Mesothelial cell of epicardium (in vitro differentiated cells): ENCODE results near the gene SLTM. TPM values are rescaled to one million over a fixed set of nuclear protein-coding genes. Genes with fewer than 3 reads are reported as not detected.

ENCODE experiments used
- DNase-seq, 2 experiments: peaks; one replicate each; pipeline ENCODE4 v3.0.0; 2021; ENCODE audit warnings: low spot score in 2 of 2; ENCODE audit not compliant: unreplicated experiment in 2 of 2
- H3K27ac Mint-ChIP-seq: 2 replicates; pipeline ENCODE4 v1.8.0; 2021; ENCODE audit warnings: mixed read lengths
- H3K27me3 Mint-ChIP-seq: 2 replicates; pipeline ENCODE4 v1.8.0; 2021; ENCODE audit warnings: low read depth, mixed read lengths
- H3K36me3 Mint-ChIP-seq: 2 replicates; pipeline ENCODE4 v1.8.0; 2021; ENCODE audit warnings: mixed read lengths
- H3K4me1 Mint-ChIP-seq: 2 replicates; pipeline ENCODE4 v1.8.0; 2021; ENCODE audit warnings: mixed read lengths
- H3K4me3 Mint-ChIP-seq: 2 replicates; pipeline ENCODE4 v1.8.0; 2021; ENCODE audit warnings: mild to moderate bottlenecking, moderate library complexity, mixed read lengths
- H3K9me3 Mint-ChIP-seq: 2 replicates; pipeline ENCODE4 v1.8.0; 2021; ENCODE audit warnings: mixed read lengths
- CTCF ChIP-seq: fragments of 200-600 bp; sonication (generic); IDR thresholded peaks from one replicate; pipeline ENCODE4 v1.5.0; 2021; ENCODE audit warnings: antibody characterized with exemption; ENCODE audit not compliant: unreplicated experiment
- total RNA-seq: library from RNA; stranded (reverse); gene quantifications from 3 replicates; pipeline ENCODE4 v1.2.1, GENCODE V29; 2021

Gene SLTM
- total RNA-seq, 1 donor from 2014 or later, result 116 TPM

DNA sequence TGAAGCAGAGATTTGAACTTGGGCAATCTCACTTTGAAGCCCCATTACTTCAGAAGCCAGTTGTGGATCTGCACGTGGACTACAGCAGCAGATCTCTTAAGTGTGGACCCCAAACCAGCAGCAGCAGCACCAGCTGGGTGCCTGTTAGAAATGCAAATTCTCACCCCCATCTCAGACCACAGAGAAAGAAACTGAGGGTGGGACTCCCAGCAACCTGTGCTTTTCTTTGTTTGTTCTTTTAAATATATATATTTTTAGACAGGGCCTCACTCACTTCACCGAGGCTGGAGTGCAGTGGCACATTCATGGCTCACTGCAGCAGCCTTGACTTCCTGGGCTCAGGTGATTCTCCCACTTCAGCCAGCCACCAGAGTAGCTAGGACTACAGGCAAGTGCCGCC, 53.2 kb downstream of the SLTM start:
- TF ChIP-seq CTCF, result no peak
- Mint-ChIP-seq H3K4me1 (no peaks in the 10 kb centered on the region), H3K4me3 (no peak overlapping the region), H3K9me3 (no peaks in the 10 kb centered on the region), H3K36me3 (peaks cover 67% of the 10 kb centered on the region), H3K27me3 (no peaks in the 10 kb centered on the region), H3K27ac (no peak overlapping the region)
- DNase-seq, result no peak

DNA sequence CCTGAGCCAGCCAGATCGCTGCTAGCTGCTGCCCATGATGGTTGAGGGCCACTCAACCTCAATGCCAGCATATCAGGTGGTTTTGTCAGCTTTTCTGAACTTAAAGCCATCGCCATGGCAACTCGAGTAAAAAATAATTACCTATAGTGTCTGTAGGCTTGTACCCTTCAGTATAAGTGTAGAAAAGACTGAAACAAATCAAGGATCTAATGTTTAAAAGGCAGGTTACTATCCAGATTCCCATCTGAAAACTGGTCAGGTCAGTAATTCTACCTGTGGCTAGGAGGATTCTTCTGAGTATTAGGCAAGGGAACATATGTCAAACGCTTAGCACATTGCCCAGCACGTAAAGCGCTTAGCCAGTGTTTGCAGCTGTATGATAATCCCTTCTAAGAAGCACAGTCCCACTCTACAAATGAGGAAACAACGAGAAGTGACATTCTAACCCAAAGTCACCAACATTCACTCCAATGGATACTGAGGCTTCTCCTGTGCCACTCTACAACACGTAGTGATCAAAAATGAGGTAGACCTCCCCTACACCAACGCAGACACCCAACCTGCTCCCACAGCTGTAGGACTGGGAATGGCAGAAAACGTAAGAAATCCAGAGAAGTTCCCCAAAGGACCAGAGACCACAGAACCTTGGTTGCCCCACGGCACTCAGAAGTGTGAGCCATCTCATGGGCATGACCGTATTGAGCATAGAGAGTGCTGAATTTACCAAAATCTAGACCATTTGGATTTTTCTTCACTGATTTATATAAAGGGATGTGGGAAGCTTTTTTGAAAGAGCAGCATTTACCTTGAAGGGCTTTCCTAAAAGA, 55.3 kb downstream of the SLTM start:
- Mint-ChIP-seq H3K4me1 (no peaks in the 10 kb centered on the region), H3K9me3 (no peaks in the 10 kb centered on the region), H3K27me3 (no peaks in the 10 kb centered on the region), H3K27ac (no peak overlapping the region), H3K36me3 (peaks cover 53% of the 10 kb centered on the region), H3K4me3 (no peak overlapping the region)
- DNase-seq, result no peak
- TF ChIP-seq CTCF, result no peak

DNA sequence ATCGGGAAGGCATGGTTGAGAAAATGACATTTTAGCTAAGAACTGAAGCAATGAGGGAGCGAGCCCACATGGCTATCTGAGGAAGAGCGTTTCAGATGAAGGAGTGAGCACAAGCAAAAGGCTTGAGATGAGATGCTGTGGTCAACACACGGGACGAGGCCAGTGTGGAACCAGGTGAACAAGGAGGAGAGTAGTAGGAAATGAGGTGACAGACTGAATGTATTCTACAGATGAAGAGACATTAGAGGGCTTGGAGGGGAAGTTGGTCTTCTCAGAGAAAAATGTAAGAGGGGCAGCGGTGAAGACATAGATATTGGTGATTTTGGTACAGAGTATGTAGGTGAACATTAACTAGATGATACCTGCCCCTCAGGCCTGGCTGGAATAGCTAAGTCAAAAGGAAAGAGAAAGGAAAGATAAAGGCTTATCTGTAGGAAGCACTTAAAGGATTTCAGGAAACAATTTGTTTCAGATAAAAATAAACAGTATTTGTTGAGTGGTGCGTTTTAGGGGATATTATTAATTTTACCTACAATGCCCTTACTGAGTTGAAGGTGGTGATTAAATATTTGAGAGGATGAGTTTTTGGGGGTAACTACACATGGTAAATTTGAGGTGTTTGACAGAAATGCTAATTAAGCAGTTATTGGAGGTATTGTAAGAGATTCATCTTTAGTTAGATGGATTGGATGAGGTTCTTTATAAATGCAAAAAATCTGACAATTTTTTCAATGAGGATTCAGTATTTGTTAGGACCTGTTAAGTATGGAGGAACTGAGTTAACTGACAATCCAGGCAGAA, 57.0 kb downstream of the SLTM start:
- H3K27me3 Mint-ChIP-seq, result no peaks in the 10 kb centered on the region
- H3K4me3 Mint-ChIP-seq, result no peak overlapping the region
- no peak for TF ChIP-seq CTCF
- H3K36me3 Mint-ChIP-seq, result peaks cover 43% of the 10 kb centered on the region
- H3K4me1 Mint-ChIP-seq, result no peaks in the 10 kb centered on the region
- no peaks in the 10 kb centered on the region for H3K9me3 Mint-ChIP-seq
- H3K27ac Mint-ChIP-seq, result no peak overlapping the region
- no peak for DNase-seq

DNA sequence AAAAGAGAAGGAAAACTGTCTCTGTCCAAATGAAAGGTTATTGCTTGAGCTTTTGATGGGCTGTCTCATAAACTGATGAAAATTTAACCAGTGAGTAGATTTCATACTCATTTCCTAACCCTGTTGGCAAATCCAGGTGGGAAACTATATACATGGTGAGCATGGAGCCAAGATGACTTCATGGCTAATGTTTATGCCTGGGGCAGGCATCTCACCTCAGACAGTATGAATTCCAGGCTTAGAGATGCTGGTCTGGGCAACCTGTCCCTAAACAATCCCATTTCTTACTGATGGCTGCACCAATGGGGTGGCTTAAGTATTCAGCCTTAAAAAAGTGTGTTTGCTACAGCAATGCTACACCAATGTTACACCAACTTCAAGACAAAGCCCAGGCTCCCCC, 58.1 kb downstream of the SLTM start:
- Mint-ChIP-seq H3K27me3 (no peaks in the 10 kb centered on the region), H3K27ac (no peak overlapping the region), H3K4me3 (no peak overlapping the region), H3K36me3 (peaks cover 33% of the 10 kb centered on the region), H3K9me3 (no peaks in the 10 kb centered on the region), H3K4me1 (no peaks in the 10 kb centered on the region)
- no peak for DNase-seq
- TF ChIP-seq CTCF, result no peak

- H3K4me1 Mint-ChIP-seq, result no peaks in the 10 kb centered on the region
- no peaks in the 10 kb centered on the region for H3K27me3 Mint-ChIP-seq
- DNase-seq, result no peak
- H3K4me3 Mint-ChIP-seq, result no peak overlapping the region
- H3K9me3 Mint-ChIP-seq, result no peaks in the 10 kb centered on the region
- no peak overlapping the region for H3K27ac Mint-ChIP-seq
- H3K36me3 Mint-ChIP-seq, result peaks cover 17% of the 10 kb centered on the region
- TF ChIP-seq CTCF, result no peak
These were observed 60.2 kb downstream of the SLTM start for GRCh38 chr15:58873267-58873666.
